GM06990 (cell line): ENCODE results near the gene ANXA8.
"Not testable (repeated sequence)": the region's sequence is repeated elsewhere in the genome, so short reads cannot be mapped to it uniquely, and the experiment has no call there.

Experiments used
- DNase-seq: peaks from one replicate; pipeline ENCODE4 v3.0.0-alpha.2; 2011; ENCODE audit not compliant: insufficient read length; ENCODE audit errors: extremely low read depth
- H3K27me3 ChIP-seq: replicated peaks from 2 replicates; pipeline ENCODE4 v1.6.0; 2011; ENCODE audit warnings: low read length; ENCODE audit not compliant: control insufficient read depth, insufficient read depth
- H3K36me3 ChIP-seq: 2 replicates; pipeline ENCODE4 v1.5.1; 2011; ENCODE audit warnings: low read length; ENCODE audit not compliant: control insufficient read depth, insufficient read depth
- H3K4me3 ChIP-seq: replicated peaks from 2 replicates; pipeline ENCODE4 v1.5.1; 2011; ENCODE audit warnings: low read depth, mild to moderate bottlenecking, control low read depth, low read length
- TF ChIP-seq, protein P1 (sequence below): IDR thresholded peaks from 2 replicates; pipeline ENCODE4 v1.5.1; 2011; ENCODE audit warnings: low read length, control low read depth, mild to moderate bottlenecking, inconsistent platforms; ENCODE audit not compliant: insufficient read depth, poor library complexity, severe bottlenecking

ANXA8 gene

DNA sequence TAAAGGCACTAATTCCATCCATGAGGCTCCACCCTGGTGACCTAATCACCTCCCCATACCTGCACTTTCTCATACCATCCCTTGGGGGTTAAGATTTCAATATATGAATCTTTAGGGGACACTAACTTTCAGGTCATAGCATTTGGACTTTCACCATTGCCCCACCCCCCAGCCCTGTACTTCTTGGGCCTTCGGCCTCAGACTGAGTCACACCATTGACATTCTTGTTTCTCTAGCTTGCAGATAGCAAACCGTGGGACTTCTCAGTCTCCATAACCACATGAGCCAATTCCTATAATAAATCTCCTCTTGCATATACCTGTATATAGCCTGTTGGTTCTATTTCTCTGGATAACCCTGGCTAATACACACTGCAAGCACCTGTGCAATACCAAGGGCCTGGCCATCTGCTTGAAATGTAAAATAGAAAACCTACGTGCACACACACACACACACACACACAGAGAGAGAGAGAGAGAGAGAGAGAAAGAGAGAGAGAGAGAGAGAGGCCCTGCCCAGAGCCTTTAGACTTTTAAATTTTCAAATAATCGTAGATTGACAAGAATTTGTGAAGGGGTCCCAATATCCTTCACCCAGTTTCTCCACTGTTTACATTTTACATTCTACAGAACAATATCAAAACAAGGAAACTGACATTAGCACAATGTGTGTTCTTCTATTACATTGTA lies 25.3 kb downstream of the ANXA8 start:
- H3K27me3 ChIP-seq, result no peaks in the 10 kb centered on the region; the same call in 1 of the 2 replicates
- H3K4me3 ChIP-seq, result no peak overlapping the region
- no peaks in the 10 kb centered on the region for H3K36me3 ChIP-seq
- TF ChIP-seq, protein P1, sequence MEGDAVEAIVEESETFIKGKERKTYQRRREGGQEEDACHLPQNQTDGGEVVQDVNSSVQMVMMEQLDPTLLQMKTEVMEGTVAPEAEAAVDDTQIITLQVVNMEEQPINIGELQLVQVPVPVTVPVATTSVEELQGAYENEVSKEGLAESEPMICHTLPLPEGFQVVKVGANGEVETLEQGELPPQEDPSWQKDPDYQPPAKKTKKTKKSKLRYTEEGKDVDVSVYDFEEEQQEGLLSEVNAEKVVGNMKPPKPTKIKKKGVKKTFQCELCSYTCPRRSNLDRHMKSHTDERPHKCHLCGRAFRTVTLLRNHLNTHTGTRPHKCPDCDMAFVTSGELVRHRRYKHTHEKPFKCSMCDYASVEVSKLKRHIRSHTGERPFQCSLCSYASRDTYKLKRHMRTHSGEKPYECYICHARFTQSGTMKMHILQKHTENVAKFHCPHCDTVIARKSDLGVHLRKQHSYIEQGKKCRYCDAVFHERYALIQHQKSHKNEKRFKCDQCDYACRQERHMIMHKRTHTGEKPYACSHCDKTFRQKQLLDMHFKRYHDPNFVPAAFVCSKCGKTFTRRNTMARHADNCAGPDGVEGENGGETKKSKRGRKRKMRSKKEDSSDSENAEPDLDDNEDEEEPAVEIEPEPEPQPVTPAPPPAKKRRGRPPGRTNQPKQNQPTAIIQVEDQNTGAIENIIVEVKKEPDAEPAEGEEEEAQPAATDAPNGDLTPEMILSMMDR, result no peak
- no peak for DNase-seq

- DNase-seq, result no peak
- Histone ChIP-seq H3K4me3 (no peak overlapping the region), H3K36me3 (no peaks in the 10 kb centered on the region), H3K27me3 (no peaks in the 10 kb centered on the region; the same call in 1 of the 2 replicates)
- TF ChIP-seq, protein P1, result no peak
Observed at GRCh38 chr10:47457826-47458225, 26.1 kb downstream of the ANXA8 start.

DNA sequence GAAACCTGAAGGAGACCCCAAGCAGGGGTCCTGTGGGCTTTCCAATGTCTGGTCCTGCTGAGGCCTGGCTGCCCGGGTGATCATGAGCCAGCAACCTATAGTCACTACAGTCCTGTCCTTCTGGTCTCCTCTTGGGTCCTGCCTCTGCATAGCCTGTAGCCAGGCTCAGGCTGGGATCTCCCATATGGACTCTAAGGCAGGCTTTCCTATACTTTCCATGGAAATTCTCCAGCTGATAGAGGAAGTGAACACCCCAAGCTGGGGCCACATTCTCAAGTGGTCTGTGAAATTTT lies 26.4 kb downstream of the ANXA8 start:
- Histone ChIP-seq H3K36me3 (no peaks in the 10 kb centered on the region), H3K4me3 (no peak overlapping the region), H3K27me3 (peaks cover under 1% of the 10 kb centered on the region; the same call in 1 of the 2 replicates)
- no peak for DNase-seq
- TF ChIP-seq, protein P1, result no peak

GRCh38 chr10:47456794-47457527 lies 27.0 kb downstream of the ANXA8 start:
- DNase-seq, result no peak
- Histone ChIP-seq H3K4me3 (no peak overlapping the region), H3K36me3 (no peaks in the 10 kb centered on the region), H3K27me3 (peaks cover 1% of the 10 kb centered on the region; the same call in 1 of the 2 replicates)
- TF ChIP-seq, protein P1, result no peak

- DNase-seq, result no peak
- Histone ChIP-seq H3K27me3 (peaks cover 1% of the 10 kb centered on the region; the same call in 1 of the 2 replicates), H3K4me3 (no peak overlapping the region), H3K36me3 (no peaks in the 10 kb centered on the region)
- TF ChIP-seq, protein P1, result no peak
Observed at GRCh38 chr10:47456079-47456785, 27.7 kb downstream of the ANXA8 start.

- H3K36me3 ChIP-seq, DNase-seq, H3K27me3 ChIP-seq, H3K4me3 ChIP-seq: not testable (repeated sequence)
Observed at GRCh38 chr10:47455350-47456078, 28.4 kb downstream of the ANXA8 start.
